ENCODE results near the gene LARP4. TPM values are rescaled to one million over a fixed set of nuclear protein-coding genes. Genes with fewer than 3 reads are reported as not detected.
"Not testable (repeated sequence)": the region's sequence is repeated elsewhere in the genome, so short reads cannot be mapped to it uniquely, and the experiment has no call there.

Gene LARP4
- total RNA-seq, 1 donor from 2014 or later, result 63.8 TPM

DNA sequence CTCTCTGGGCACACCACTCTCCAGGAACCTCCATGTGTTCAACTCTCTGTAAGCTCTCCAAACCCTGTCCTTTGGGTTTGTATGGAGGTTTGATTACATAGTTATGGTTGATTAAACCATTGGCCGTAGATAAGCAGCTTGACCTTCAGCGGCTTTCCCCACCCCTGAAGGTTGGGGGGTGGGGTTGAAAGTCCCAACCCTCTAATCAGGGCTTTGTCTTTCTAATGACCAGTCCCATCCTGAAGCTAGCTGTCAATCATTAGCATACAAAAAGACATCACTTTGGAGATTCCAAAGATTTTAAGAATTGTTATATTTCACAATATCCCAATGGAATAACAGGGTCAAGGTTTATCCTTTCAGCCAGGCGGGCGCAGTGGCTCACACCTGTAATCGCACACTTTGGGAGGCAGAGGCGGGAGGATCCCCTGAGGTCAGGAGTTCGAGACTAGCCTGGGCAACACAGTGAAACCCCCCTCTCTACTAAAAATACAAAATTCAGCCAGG, 12.7 kb upstream of the LARP4 start:
- H3K9ac ChIP-seq (ENCODE audit: low read length), result no peak overlapping the region
- peaks cover 12% of the 10 kb centered on the region for H3K4me1 ChIP-seq (ENCODE audit: insufficient read depth, low read length)
- peaks cover 4% of the 10 kb centered on the region for H3K9me3 Mint-ChIP-seq (ENCODE audit: unreplicated experiment)
- no peak overlapping the region for H3K27ac ChIP-seq (ENCODE audit: low read depth, low read length)
- H3K9me3 ChIP-seq (ENCODE audit: insufficient read depth, low read depth, low read length), result no peaks in the 10 kb centered on the region
- H3K36me3 ChIP-seq (ENCODE audit: insufficient read depth, low read length), result no peaks in the 10 kb centered on the region
- TF ChIP-seq EZH2 (IDR thresholded peaks at IDR 0.05; ENCODE audit: insufficient read depth, low read length), result no peak
- TF ChIP-seq, protein P1, sequence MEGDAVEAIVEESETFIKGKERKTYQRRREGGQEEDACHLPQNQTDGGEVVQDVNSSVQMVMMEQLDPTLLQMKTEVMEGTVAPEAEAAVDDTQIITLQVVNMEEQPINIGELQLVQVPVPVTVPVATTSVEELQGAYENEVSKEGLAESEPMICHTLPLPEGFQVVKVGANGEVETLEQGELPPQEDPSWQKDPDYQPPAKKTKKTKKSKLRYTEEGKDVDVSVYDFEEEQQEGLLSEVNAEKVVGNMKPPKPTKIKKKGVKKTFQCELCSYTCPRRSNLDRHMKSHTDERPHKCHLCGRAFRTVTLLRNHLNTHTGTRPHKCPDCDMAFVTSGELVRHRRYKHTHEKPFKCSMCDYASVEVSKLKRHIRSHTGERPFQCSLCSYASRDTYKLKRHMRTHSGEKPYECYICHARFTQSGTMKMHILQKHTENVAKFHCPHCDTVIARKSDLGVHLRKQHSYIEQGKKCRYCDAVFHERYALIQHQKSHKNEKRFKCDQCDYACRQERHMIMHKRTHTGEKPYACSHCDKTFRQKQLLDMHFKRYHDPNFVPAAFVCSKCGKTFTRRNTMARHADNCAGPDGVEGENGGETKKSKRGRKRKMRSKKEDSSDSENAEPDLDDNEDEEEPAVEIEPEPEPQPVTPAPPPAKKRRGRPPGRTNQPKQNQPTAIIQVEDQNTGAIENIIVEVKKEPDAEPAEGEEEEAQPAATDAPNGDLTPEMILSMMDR (IDR thresholded peaks at IDR 0.05; ENCODE audit: insufficient read depth, low read depth, low read length), result no peak
- H3K4me3 ChIP-seq (ENCODE audit: insufficient read depth, low read depth, low read length), result no peak overlapping the region
- H3K4me1 Mint-ChIP-seq (ENCODE audit: low read depth, unreplicated experiment), result peaks cover 6% of the 10 kb centered on the region
- H3K27me3 Mint-ChIP-seq (ENCODE audit: low read depth, unreplicated experiment), result peaks cover 2% of the 10 kb centered on the region
- no peaks in the 10 kb centered on the region for H3K79me2 ChIP-seq (ENCODE audit: insufficient read depth, low read length)
- H3K27ac Mint-ChIP-seq (ENCODE audit: unreplicated experiment), result no peak overlapping the region
- H3K36me3 Mint-ChIP-seq (ENCODE audit: low read depth, unreplicated experiment), result no peaks in the 10 kb centered on the region
- no peaks in the 10 kb centered on the region for H4K20me1 ChIP-seq (ENCODE audit: insufficient read depth, low read length)
- H3K4me2 ChIP-seq (ENCODE audit: low read length), result no peak overlapping the region
- H2AFZ ChIP-seq (ENCODE audit: low read depth, low read length), result no peak overlapping the region
- FAIRE-seq (no peak), DNase-seq (ENCODE audit: low read depth) (no peak)
- no peak overlapping the region for H3K4me3 Mint-ChIP-seq (ENCODE audit: unreplicated experiment)
- no peaks in the 10 kb centered on the region for H3K27me3 ChIP-seq (ENCODE audit: insufficient read depth, low read length)

DNA sequence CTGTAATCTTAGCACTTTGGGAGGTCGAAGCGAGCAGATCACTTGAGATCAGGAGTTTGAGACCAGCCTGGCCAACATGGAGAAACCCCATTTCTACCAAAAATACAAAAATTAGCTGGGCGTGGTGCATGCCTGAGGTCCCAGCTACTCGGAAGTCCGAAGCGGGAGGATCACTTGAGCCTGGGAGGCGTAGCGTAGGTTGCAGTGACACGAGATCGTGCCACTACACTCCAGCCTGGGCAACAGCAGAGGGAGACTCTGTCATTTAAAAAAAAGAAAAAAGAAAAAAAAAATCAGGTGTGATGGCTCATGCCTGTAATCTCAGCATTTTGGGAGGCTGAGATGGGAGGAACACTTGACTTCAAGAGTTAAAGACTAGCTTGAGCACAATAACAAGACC, 11.9 kb upstream of the LARP4 start:
- not testable (repeated sequence) for H3K9ac ChIP-seq (ENCODE audit: low read length); H3K27me3 Mint-ChIP-seq (ENCODE audit: low read depth, unreplicated experiment); H3K9me3 Mint-ChIP-seq (ENCODE audit: unreplicated experiment); DNase-seq (ENCODE audit: low read depth); H3K36me3 ChIP-seq (ENCODE audit: insufficient read depth, low read length); H3K36me3 Mint-ChIP-seq (ENCODE audit: low read depth, unreplicated experiment); H3K27me3 ChIP-seq (ENCODE audit: insufficient read depth, low read length); H4K20me1 ChIP-seq (ENCODE audit: insufficient read depth, low read length); H3K4me1 Mint-ChIP-seq (ENCODE audit: low read depth, unreplicated experiment); H3K4me3 Mint-ChIP-seq (ENCODE audit: unreplicated experiment); FAIRE-seq; H3K79me2 ChIP-seq (ENCODE audit: insufficient read depth, low read length); H3K27ac Mint-ChIP-seq (ENCODE audit: unreplicated experiment); H3K9me3 ChIP-seq (ENCODE audit: insufficient read depth, low read depth, low read length); H3K4me3 ChIP-seq (ENCODE audit: insufficient read depth, low read depth, low read length); H3K27ac ChIP-seq (ENCODE audit: low read depth, low read length); H2AFZ ChIP-seq (ENCODE audit: low read depth, low read length); H3K4me2 ChIP-seq (ENCODE audit: low read length)
- peaks cover 12% of the 10 kb centered on the region for H3K4me1 ChIP-seq (ENCODE audit: insufficient read depth, low read length)

DNA sequence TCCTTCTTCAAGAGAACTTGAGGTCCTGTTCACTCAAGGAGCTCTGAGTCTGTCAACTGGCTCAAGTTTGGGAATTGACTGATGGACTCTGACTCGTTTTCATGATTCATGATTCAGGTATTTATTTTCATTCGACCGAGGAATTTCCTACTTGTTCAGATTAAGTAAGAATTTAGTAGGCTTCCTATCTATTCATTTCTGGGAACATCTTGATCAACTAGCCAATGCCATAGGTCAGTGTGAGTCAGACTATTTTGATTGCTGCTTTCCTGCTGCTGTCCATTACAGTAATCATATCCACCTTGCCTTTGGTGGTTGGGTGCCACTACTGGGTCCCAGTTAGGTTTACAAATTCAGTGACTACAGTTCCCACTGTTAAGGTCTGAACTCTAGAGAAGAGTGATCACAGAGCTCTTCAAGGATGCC, 10.4 kb upstream of the LARP4 start:
- H3K4me3 ChIP-seq (ENCODE audit: insufficient read depth, low read depth, low read length), result no peak overlapping the region
- TF ChIP-seq EZH2 (IDR thresholded peaks at IDR 0.05; ENCODE audit: insufficient read depth, low read length), result no peak
- TF ChIP-seq, protein P1 (IDR thresholded peaks at IDR 0.05; ENCODE audit: insufficient read depth, low read depth, low read length), result no peak
- no peaks in the 10 kb centered on the region for H3K27me3 ChIP-seq (ENCODE audit: insufficient read depth, low read length)
- H3K36me3 ChIP-seq (ENCODE audit: insufficient read depth, low read length), result no peaks in the 10 kb centered on the region
- Mint-ChIP-seq H3K27ac (ENCODE audit: unreplicated experiment) (peak overlapping the region; percentile 91), H3K36me3 (ENCODE audit: low read depth, unreplicated experiment) (no peaks in the 10 kb centered on the region), H3K9me3 (ENCODE audit: unreplicated experiment) (peaks cover 2% of the 10 kb centered on the region), H3K27me3 (ENCODE audit: low read depth, unreplicated experiment) (peaks cover 2% of the 10 kb centered on the region), H3K4me1 (ENCODE audit: low read depth, unreplicated experiment) (peaks cover 6% of the 10 kb centered on the region), H3K4me3 (ENCODE audit: unreplicated experiment) (no peak overlapping the region)
- peak overlapping the region; percentile 34 for H3K27ac ChIP-seq (ENCODE audit: low read depth, low read length)
- no peak overlapping the region for H2AFZ ChIP-seq (ENCODE audit: low read depth, low read length)
- FAIRE-seq, result peak; percentile 59
- H4K20me1 ChIP-seq (ENCODE audit: insufficient read depth, low read length), result no peaks in the 10 kb centered on the region
- H3K79me2 ChIP-seq (ENCODE audit: insufficient read depth, low read length), result no peaks in the 10 kb centered on the region
- no peak overlapping the region for H3K9ac ChIP-seq (ENCODE audit: low read length)
- peaks cover 12% of the 10 kb centered on the region for H3K4me1 ChIP-seq (ENCODE audit: insufficient read depth, low read length)
- H3K4me2 ChIP-seq (ENCODE audit: low read length), result peak overlapping the region; percentile 56
- no peaks in the 10 kb centered on the region for H3K9me3 ChIP-seq (ENCODE audit: insufficient read depth, low read depth, low read length)
- DNase-seq (ENCODE audit: low read depth), result peak; percentile 96

Measured in astrocyte (in vitro differentiated cells and primary cell).